Stimulated activated CD4-positive, alpha-beta T cell treated with anti-CD3 and anti-CD28 coated beads, Interleukin-15, amount 100 ng/mL, for 48 hours (primary cell): ENCODE data around the gene DOLPP1.

Experiments used
- DNase-seq, 2 donors: peaks; one replicate each; pipeline ENCODE4 v3.0.0-alpha.2; 2020; ENCODE audit warnings: low read depth in 2 of 2

The DOLPP1 gene

GRCh38 chr9:129138476-129139232, 57.7 kb downstream of the DOLPP1 start:
- no peak for DNase-seq

- peak; percentile 56 to 65 for DNase-seq
These were observed 58.5 kb downstream of the DOLPP1 start for GRCh38 chr9:129139233-129139992.

GRCh38 chr9:129139993-129140396, 59.1 kb downstream of the DOLPP1 start:
- peak; percentile 75 for DNase-seq
